Measurements from ENCODE around the gene ERCC2.
"Not testable (repeated sequence)": the region's sequence is repeated elsewhere in the genome, so short reads cannot be mapped to it uniquely, and the experiment has no call there.

Gene ERCC2

GRCh38 chr19:45370410-45371204 is at the start of gene ERCC2:
Gene ERCC2, minus strand, starts transcription at chr19:45370573. Its CDS starts 33 bp downstream, at chr19:45370540.
- DNase-seq (ENCODE audit: low read depth), result peak; percentile 99

GRCh38 chr19:45419895-45420294 is 49.5 kb upstream of the ERCC2 start:
- DNase-seq (ENCODE audit: low read depth), result no peak

- no peak for DNase-seq (ENCODE audit: low read depth)
These were observed 49.0 kb upstream of the ERCC2 start for GRCh38 chr19:45419396-45419795.

- DNase-seq (ENCODE audit: low read depth), result no peak
These were observed 48.4 kb upstream of the ERCC2 start for GRCh38 chr19:45418802-45419201.

GRCh38 chr19:45417151-45417550 is 46.8 kb upstream of the ERCC2 start:
- DNase-seq (ENCODE audit: low read depth), result no peak

- DNase-seq (ENCODE audit: low read depth), result no peak
These were observed 44.1 kb upstream of the ERCC2 start for GRCh38 chr19:45414468-45414867.

- DNase-seq (ENCODE audit: low read depth), result no peak
These were observed 43.1 kb upstream of the ERCC2 start for GRCh38 chr19:45413497-45413896.

- not testable (repeated sequence) for DNase-seq (ENCODE audit: low read depth)
These were observed 40.0 kb upstream of the ERCC2 start for GRCh38 chr19:45410330-45410729.

- DNase-seq (ENCODE audit: low read depth), result no peak
These were observed 39.2 kb upstream of the ERCC2 start for GRCh38 chr19:45409557-45409920.

GRCh38 chr19:45408830-45409556 is 38.6 kb upstream of the ERCC2 start:
- DNase-seq (ENCODE audit: low read depth), result no peak

GRCh38 chr19:45408121-45408520 is 37.7 kb upstream of the ERCC2 start:
- DNase-seq (ENCODE audit: low read depth), result no peak

GRCh38 chr19:45407585-45407984 is 37.2 kb upstream of the ERCC2 start:
- not testable (repeated sequence) for DNase-seq (ENCODE audit: low read depth)

GRCh38 chr19:45407091-45407375 is 36.7 kb upstream of the ERCC2 start:
- DNase-seq (ENCODE audit: low read depth), result no peak

GRCh38 chr19:45406226-45407090 is 36.1 kb upstream of the ERCC2 start, which contains the start of gene POLR1G:
Gene POLR1G, plus strand, starts transcription at chr19:45406644. Its CDS starts 53 bp downstream, at chr19:45406697.
- peak; percentile 46 for DNase-seq (ENCODE audit: low read depth)

GRCh38 chr19:45405435-45406225 is 35.3 kb upstream of the ERCC2 start:
- peak; percentile 42 for DNase-seq (ENCODE audit: low read depth)

GRCh38 chr19:45404557-45405434 is 34.4 kb upstream of the ERCC2 start, which contains the start of gene PPP1R13L:
Gene PPP1R13L, minus strand, starts transcription at chr19:45405069. Its CDS starts 6,751 bp downstream, at chr19:45398318.
- no peak for DNase-seq (ENCODE audit: low read depth)

- no peak for DNase-seq (ENCODE audit: low read depth)
These were observed 33.6 kb upstream of the ERCC2 start for GRCh38 chr19:45403781-45404556.

- DNase-seq (ENCODE audit: low read depth), result no peak
These were observed 32.9 kb upstream of the ERCC2 start for GRCh38 chr19:45403272-45403671.

GRCh38 chr19:45402298-45403061 is 32.1 kb upstream of the ERCC2 start:
- DNase-seq (ENCODE audit: low read depth), result no peak
